ENCODE data around the gene HS3ST5.
A peak's percentile ranks its signal among the peaks of the same experiment; 100 is the strongest.

Gene HS3ST5

GRCh38 chr6:114121913-114122662 is 220.7 kb downstream of the HS3ST5 start:
- TF ChIP-seq CTCF (IDR thresholded peaks at IDR 0.05; ENCODE audit: extremely low read depth, missing control alignments) = no peak
- DNase-seq (ENCODE audit: low spot score) = no peak

- no peak for DNase-seq (ENCODE audit: low spot score)
- no peak for TF ChIP-seq CTCF (IDR thresholded peaks at IDR 0.05; ENCODE audit: extremely low read depth, missing control alignments)
Measured at GRCh38 chr6:114119056-114119455, 223.8 kb downstream of the HS3ST5 start.

GRCh38 chr6:114115652-114116051 is 227.2 kb downstream of the HS3ST5 start:
- DNase-seq (ENCODE audit: low spot score) = no peak
- no peak for TF ChIP-seq CTCF (IDR thresholded peaks at IDR 0.05; ENCODE audit: extremely low read depth, missing control alignments)

GRCh38 chr6:114108119-114109002 is 234.5 kb downstream of the HS3ST5 start:
- peak; percentile 57 for TF ChIP-seq CTCF (IDR thresholded peaks at IDR 0.05; ENCODE audit: extremely low read depth, missing control alignments)
- DNase-seq (ENCODE audit: low spot score) = peak; percentile 36

GRCh38 chr6:114106020-114106419 is 236.8 kb downstream of the HS3ST5 start:
- DNase-seq (ENCODE audit: low spot score) = no peak
- TF ChIP-seq CTCF (IDR thresholded peaks at IDR 0.05; ENCODE audit: extremely low read depth, missing control alignments) = no peak

- TF ChIP-seq CTCF (IDR thresholded peaks at IDR 0.05; ENCODE audit: extremely low read depth, missing control alignments) = no peak
- no peak for DNase-seq (ENCODE audit: low spot score)
Measured at GRCh38 chr6:114101255-114101654, 241.6 kb downstream of the HS3ST5 start.
